GM12878 (cell line): ENCODE data around the gene CTSL. TPM values are rescaled to one million over a fixed set of nuclear protein-coding genes. Genes with fewer than 3 reads are reported as not detected.
A peak's percentile ranks its signal among the peaks of the same experiment; 100 is the strongest.

Experiments used
- ATAC-seq: fragments of 200-7000 bp; cut with Tn5 transposase; 3 replicates; pipeline ENCODE4 v1.9.1; 2020; ENCODE audit warnings: mild to moderate bottlenecking, moderate library complexity
- BruUV-seq: library from RNA; stranded (reverse); fragments of 400-500 nt; replicated peaks from 2 replicates; lab custom pipeline; 2021; lab: Mats Ljungman, UMichigan
- CTCF ChIA-PET: fragments of 300-600 bp; sonication (Branson Sonifier 250); formaldehyde crosslinking; extraction: SDS; loops from one replicate; lab custom pipeline; 2021; ENCODE audit warnings: inconsistent platforms; lab: Yijun Ruan, JAX
- POLR2A ChIA-PET: fragments of 350-600 bp; formaldehyde crosslinking; extraction: SDS; loops from one replicate; lab custom pipeline; 2021; ENCODE audit warnings: inconsistent platforms; lab: Charles Lee
- RAD21 ChIA-PET: fragments of 300-600 bp; sonication (Branson Sonifier 250); formaldehyde crosslinking; loops from one replicate; lab custom pipeline; 2023; ENCODE audit warnings: antibody characterized with exemption; ENCODE audit not compliant: unreplicated experiment; lab: Charles Lee
- SMC1A ChIA-PET: fragments of 300-600 bp; sonication (Branson Sonifier 250); formaldehyde crosslinking; loops from one replicate; lab custom pipeline; 2023; ENCODE audit not compliant: unreplicated experiment, uncharacterized antibody; lab: Charles Lee
- DNase-seq: peaks from one replicate; pipeline ENCODE4 v3.0.0-alpha.2; 2011; ENCODE audit warnings: low read depth, low spot score
- FAIRE-seq: peaks from 3 replicates; lab custom pipeline; 2011; peaks lifted over from hg19 to GRCh38; lab: Jason Lieb, UNC
- H2AFZ ChIP-seq: 2 replicates; pipeline ENCODE4 v1.6.0; 2011; ENCODE audit warnings: low read depth, low read length, control low read depth; ENCODE audit not compliant: control insufficient read depth
- H3K27ac ChIP-seq: 2 replicates; pipeline ENCODE4 v1.5.1; 2011; ENCODE audit warnings: control low read depth; ENCODE audit not compliant: control insufficient read depth, insufficient read depth
- H3K27me3 ChIP-seq, 2 experiments: replicated peaks in 1 of 2; 2 replicates each; pipeline versions ENCODE4 v1.6.0 to v1.6.1; 2011; ENCODE audit warnings: low read length in 1 of 2; ENCODE audit not compliant: control insufficient read depth in 2 of 2, insufficient read depth in 2 of 2
- H3K36me3 ChIP-seq, 2 experiments: 2 replicates each; pipeline ENCODE4 v1.5.1; 2011; ENCODE audit warnings: low read length in 1 of 2; ENCODE audit not compliant: control insufficient read depth in 2 of 2, insufficient read depth in 2 of 2
- H3K4me1 ChIP-seq: 2 replicates; pipeline ENCODE4 v1.6.1; 2011; ENCODE audit warnings: mild to moderate bottlenecking, low read length, moderate library complexity, mixed read lengths; ENCODE audit not compliant: control insufficient read depth, insufficient read depth
- H3K4me2 ChIP-seq: 2 replicates; pipeline ENCODE4 v1.6.0; 2011; ENCODE audit warnings: control low read depth; ENCODE audit not compliant: control insufficient read depth, insufficient read depth
- H3K4me3 ChIP-seq: fragments of 200-600 bp; sonication (generic); 2 replicates; pipeline ENCODE4 v1.5.1; 2016
- H3K79me2 ChIP-seq: 2 replicates; pipeline ENCODE4 v1.6.0; 2011; ENCODE audit warnings: low read length; ENCODE audit not compliant: control insufficient read depth, insufficient read depth
- H3K9ac ChIP-seq: 2 replicates; pipeline ENCODE4 v1.8.0; 2011; ENCODE audit warnings: low read length, control low read depth, mixed read lengths; ENCODE audit not compliant: control insufficient read depth, insufficient read depth
- H3K9me3 ChIP-seq: replicated peaks from 3 replicates; pipeline ENCODE4 v1.5.1; 2011; ENCODE audit warnings: mild to moderate bottlenecking, low read length; ENCODE audit not compliant: control insufficient read depth, insufficient read depth
- H4K20me1 ChIP-seq: 2 replicates; pipeline ENCODE4 v1.6.0; 2011; ENCODE audit not compliant: control insufficient read depth, insufficient read depth
- SPI1 ChIP-seq: IDR thresholded peaks from 2 replicates; pipeline ENCODE4 v1.6.1; 2011; ENCODE audit warnings: low read depth, mild to moderate bottlenecking, low read length, moderate library complexity, borderline replicate concordance; ENCODE audit not compliant: insufficient read depth
- ZNF687 ChIP-seq: fragments of 450-650 bp; IDR thresholded peaks from 2 replicates; pipeline ENCODE4 v1.6.1; 2017; ENCODE audit warnings: mild to moderate bottlenecking, moderate library complexity
- WGBS: methylation state at CpG from one replicate; pipeline ENCODE4 v1.1.6; 2016; ENCODE audit warnings: low lambda C conversion rate; ENCODE audit not compliant: insufficient replicate concordance, insufficient coverage; ENCODE audit errors: missing lambda C conversion rate; 5-methylcytosine and 5-hydroxymethylcytosine counted together
- in situ Hi-C: fragments of 300-500 bp; cut with MboI; formaldehyde crosslinking; loops from 9 replicates; pipeline ENCODE4 v1.14.3; 2018; ENCODE audit warnings: mixed read lengths
- intact Hi-C: fragments of 100-400 bp; cut with micrococcal nuclease; formaldehyde crosslinking; loops from one replicate; pipeline ENCODE4 v1.14.2; 2022; ENCODE audit not compliant: unreplicated experiment
- polyA plus RNA-seq, 11 experiments: library from polyadenylated mRNA; depleted of rRNA in 4 of 11; unstranded in 6 of 11; stranded (reverse) in 5 of 11; fragments of >200 nt; fragmentation: Nextera tagmentation in 4 of 11; fragmentation: Illumina TruSeq in 1 of 11; extraction: Ambion mirVana in 4 of 11; extraction: Trizol in 1 of 11; gene quantifications; 1 replicate in 1 of 11; 2 replicates in 10 of 11; pipeline versions ENCODE4 v1.2.1 to v1.2.3, GENCODE V29; 2011 to 2016; ENCODE audit warnings: inconsistent platforms in 2 of 11, missing spikeins in 2 of 11, low read depth in 1 of 11
- total RNA-seq, 4 experiments: library from RNA; depleted of rRNA in 3 of 4; stranded (reverse); fragments of >200 nt in 3 of 4; fragmentation: Illumina TruSeq in 1 of 4; extraction: Trizol in 1 of 4; gene quantifications; 2 replicates each; pipeline versions ENCODE4 v1.2.1 to v1.2.3, GENCODE V29; 2013 to 2021

Gene CTSL
- total and polyA plus RNA-seq, 10 of the 15 experiments (the other 5 are each of a cell fraction or from before 2014, with no cell fraction given): 0.24 to 0.72 TPM; not detected in 8

GRCh38 chr9:87718852-87719612, 6.9 kb upstream of the CTSL start:
- Histone ChIP-seq H3K27ac (no peak overlapping the region), H2AFZ (no peak overlapping the region), H3K4me1 (no peaks in the 10 kb centered on the region), H4K20me1 (no peaks in the 10 kb centered on the region), H3K4me2 (no peak overlapping the region), H3K27me3 (0 out of 4 replicates have a peak, but pooled peaks cover 0 to 2% of the 10 kb centered on the region in 2 experiments), H3K4me3 (no peak overlapping the region), H3K36me3 (no peaks in the 10 kb centered on the region), H3K9me3 (no peaks in the 10 kb centered on the region), H3K79me2 (no peaks in the 10 kb centered on the region), H3K9ac (no peak overlapping the region)
- POLR2A ChIA-PET: no interaction called here
- intact Hi-C loops (no loop called here), in situ Hi-C loops (no loop called here)
- TF ChIP-seq SPI1 (peak; percentile 11; the same call in 1 of the 2 replicates), ZNF687 (no peak)
- ATAC-seq (no peak), DNase-seq (no peak), FAIRE-seq (no peak)
- no TSS peak for BruUV-seq
- WGBS: 30% methylated on average over 6 of the region's 6 CpGs
- RAD21 ChIA-PET: no interaction called here
- CTCF ChIA-PET: no interaction called here
- SMC1A ChIA-PET: no interaction called here
